Osteoblast (primary cell): ENCODE data around the gene TMEM147. TPM values are rescaled to one million over a fixed set of nuclear protein-coding genes. Genes with fewer than 3 reads are reported as not detected.
A peak's percentile ranks its signal among the peaks of the same experiment; 100 is the strongest.

Experiments used
- DNase-seq: peaks from one replicate; pipeline ENCODE4 v3.0.0; 2011; ENCODE audit warnings: low spot score, mixed read lengths; ENCODE audit not compliant: insufficient read length; ENCODE audit errors: missing footprints
- H2AFZ ChIP-seq: 2 replicates; pipeline ENCODE4 v1.6.0; 2011; ENCODE audit warnings: mild to moderate bottlenecking, low read length
- H3K27ac ChIP-seq: 2 replicates; pipeline ENCODE4 v1.5.1; 2011; ENCODE audit warnings: mild to moderate bottlenecking, low read depth, low read length, moderate library complexity
- H3K27me3 ChIP-seq: 2 replicates; pipeline ENCODE4 v1.6.0; 2012; ENCODE audit warnings: mild to moderate bottlenecking, control low read depth, inconsistent platforms, low read length, moderate library complexity; ENCODE audit not compliant: insufficient read depth
- H3K36me3 ChIP-seq: 2 replicates; pipeline ENCODE4 v1.5.1; 2011; ENCODE audit warnings: mild to moderate bottlenecking, low read length, control low read depth, moderate library complexity; ENCODE audit not compliant: insufficient read depth
- H3K4me1 ChIP-seq: 2 replicates; pipeline ENCODE4 v1.5.1; 2011; ENCODE audit warnings: mild to moderate bottlenecking, low read length, control low read depth, moderate library complexity; ENCODE audit not compliant: insufficient read depth
- H3K4me2 ChIP-seq: 2 replicates; pipeline ENCODE4 v1.6.0; 2011; ENCODE audit warnings: mild to moderate bottlenecking, low read length; ENCODE audit not compliant: insufficient read depth
- H3K4me3 ChIP-seq: fragments of 200-600 bp; sonication (generic); 3 replicates; pipeline ENCODE4 v1.5.1; 2012; ENCODE audit warnings: mild to moderate bottlenecking, low read length, inconsistent platforms; ENCODE audit not compliant: insufficient read depth
- H3K79me2 ChIP-seq: 2 replicates; pipeline ENCODE4 v1.6.0; 2012; ENCODE audit warnings: mild to moderate bottlenecking, low read length, control low read depth, inconsistent platforms; ENCODE audit not compliant: insufficient read depth
- H3K9me3 ChIP-seq: 2 replicates; pipeline ENCODE4 v1.5.1; 2011; ENCODE audit warnings: low read depth, low read length, control low read depth
- H4K20me1 ChIP-seq: 2 replicates; pipeline ENCODE4 v1.6.0; 2012; ENCODE audit warnings: mild to moderate bottlenecking, low read length, control low read depth; ENCODE audit not compliant: insufficient read depth
- total RNA-seq: library from RNA; depleted of rRNA; stranded (reverse); fragments of >200 nt; gene quantifications from 2 replicates; pipeline ENCODE4 v1.2.3, GENCODE V29; 2012
- TF ChIP-seq, protein P1 (sequence below): IDR thresholded peaks from 2 replicates; pipeline ENCODE4 v1.5.1; 2011; ENCODE audit warnings: mild to moderate bottlenecking, low read depth, low read length, moderate library complexity; ENCODE audit errors: extremely low read depth

The TMEM147 gene
- total RNA-seq, 1 donor, result 98.8 TPM

- DNase-seq, result peak; percentile 93
- Histone ChIP-seq H3K4me2 (peak overlapping the region; percentile 72), H4K20me1 (no peaks in the 10 kb centered on the region), H3K4me3 (peak overlapping the region; percentile 56), H2AFZ (peak overlapping the region; percentile 69), H3K27ac (peak overlapping the region; percentile 45), H3K79me2 (no peaks in the 10 kb centered on the region), H3K4me1 (peaks cover 32% of the 10 kb centered on the region), H3K27me3 (peaks cover 17% of the 10 kb centered on the region), H3K9me3 (no peaks in the 10 kb centered on the region), H3K36me3 (no peaks in the 10 kb centered on the region)
- TF ChIP-seq, protein P1, sequence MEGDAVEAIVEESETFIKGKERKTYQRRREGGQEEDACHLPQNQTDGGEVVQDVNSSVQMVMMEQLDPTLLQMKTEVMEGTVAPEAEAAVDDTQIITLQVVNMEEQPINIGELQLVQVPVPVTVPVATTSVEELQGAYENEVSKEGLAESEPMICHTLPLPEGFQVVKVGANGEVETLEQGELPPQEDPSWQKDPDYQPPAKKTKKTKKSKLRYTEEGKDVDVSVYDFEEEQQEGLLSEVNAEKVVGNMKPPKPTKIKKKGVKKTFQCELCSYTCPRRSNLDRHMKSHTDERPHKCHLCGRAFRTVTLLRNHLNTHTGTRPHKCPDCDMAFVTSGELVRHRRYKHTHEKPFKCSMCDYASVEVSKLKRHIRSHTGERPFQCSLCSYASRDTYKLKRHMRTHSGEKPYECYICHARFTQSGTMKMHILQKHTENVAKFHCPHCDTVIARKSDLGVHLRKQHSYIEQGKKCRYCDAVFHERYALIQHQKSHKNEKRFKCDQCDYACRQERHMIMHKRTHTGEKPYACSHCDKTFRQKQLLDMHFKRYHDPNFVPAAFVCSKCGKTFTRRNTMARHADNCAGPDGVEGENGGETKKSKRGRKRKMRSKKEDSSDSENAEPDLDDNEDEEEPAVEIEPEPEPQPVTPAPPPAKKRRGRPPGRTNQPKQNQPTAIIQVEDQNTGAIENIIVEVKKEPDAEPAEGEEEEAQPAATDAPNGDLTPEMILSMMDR, result no peak
Measured at GRCh38 chr19:35514282-35514809, 31.1 kb upstream of the TMEM147 start.

DNA sequence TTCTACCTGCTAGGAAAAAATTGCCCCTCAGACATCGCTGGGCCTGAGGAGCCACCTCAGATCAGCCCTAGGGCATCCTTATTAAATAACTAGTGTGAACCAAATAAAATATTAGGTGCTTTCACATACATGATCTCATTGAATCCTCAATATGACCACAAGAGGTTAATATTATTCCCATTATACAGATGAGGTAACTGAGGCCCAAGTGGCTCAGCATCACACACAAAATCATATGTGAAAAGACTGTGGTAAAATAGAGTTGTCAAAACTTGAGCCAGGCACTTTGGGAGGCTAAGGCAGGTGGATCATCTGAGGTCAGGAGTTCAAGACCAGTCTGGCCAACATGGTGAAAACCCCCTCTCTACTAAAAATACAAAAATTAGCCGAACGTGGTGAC lies 29.1 kb upstream of the TMEM147 start:
- no peak for DNase-seq
- Histone ChIP-seq H3K4me3 (no peak overlapping the region), H3K36me3 (no peaks in the 10 kb centered on the region), H3K27me3 (no peaks in the 10 kb centered on the region), H2AFZ (no peak overlapping the region), H3K4me2 (no peak overlapping the region), H3K27ac (no peak overlapping the region), H3K79me2 (no peaks in the 10 kb centered on the region), H3K4me1 (peaks cover 29% of the 10 kb centered on the region), H3K9me3 (no peaks in the 10 kb centered on the region), H4K20me1 (no peaks in the 10 kb centered on the region)
- TF ChIP-seq, protein P1, result no peak

- no peaks in the 10 kb centered on the region for H3K9me3 ChIP-seq
- peak; percentile 53 for DNase-seq
- H3K4me2 ChIP-seq, result no peak overlapping the region
- H4K20me1 ChIP-seq, result no peaks in the 10 kb centered on the region
- H3K27ac ChIP-seq, result no peak overlapping the region
- TF ChIP-seq, protein P1, result no peak
- H3K27me3 ChIP-seq, result no peaks in the 10 kb centered on the region
- no peak overlapping the region for H3K4me3 ChIP-seq
- H3K79me2 ChIP-seq, result no peaks in the 10 kb centered on the region
- H3K36me3 ChIP-seq, result no peaks in the 10 kb centered on the region
- H2AFZ ChIP-seq, result no peak overlapping the region
- peaks cover 29% of the 10 kb centered on the region for H3K4me1 ChIP-seq
Measured at GRCh38 chr19:35517342-35517741, 28.1 kb upstream of the TMEM147 start.

- peak; percentile 96 for DNase-seq
- no peak overlapping the region for H2AFZ ChIP-seq
- TF ChIP-seq, protein P1, result no peak
- no peaks in the 10 kb centered on the region for H3K79me2 ChIP-seq
- H3K4me2 ChIP-seq, result peak overlapping the region; percentile 60
- no peaks in the 10 kb centered on the region for H3K27me3 ChIP-seq
- H3K9me3 ChIP-seq, result no peaks in the 10 kb centered on the region
- H3K4me1 ChIP-seq, result peaks cover 29% of the 10 kb centered on the region
- peak overlapping the region; percentile 19 for H3K4me3 ChIP-seq
- H3K36me3 ChIP-seq, result no peaks in the 10 kb centered on the region
- H4K20me1 ChIP-seq, result no peaks in the 10 kb centered on the region
- peak overlapping the region; percentile 82 for H3K27ac ChIP-seq
Measured at GRCh38 chr19:35518313-35518712, 27.1 kb upstream of the TMEM147 start.
